Trophoblast cell (in vitro differentiated cells and primary cell): Measurements from ENCODE around the gene TRUB1.

Experiments
- DNase-seq, 2 donors: peaks; one replicate each; pipeline ENCODE4 v3.0.0-alpha.2; 2016
- H2AFZ ChIP-seq: 2 replicates; pipeline ENCODE4 v1.6.1; 2013; ENCODE audit warnings: low read length, moderate library complexity, mild to moderate bottlenecking; ENCODE audit not compliant: insufficient read depth, poor library complexity
- H2AK5ac ChIP-seq: 2 replicates; pipeline ENCODE4 v1.6.1; 2013; ENCODE audit warnings: mild to moderate bottlenecking, low read length
- H2BK120ac ChIP-seq: 2 replicates; pipeline ENCODE4 v1.6.1; 2013; ENCODE audit warnings: low read length, mild to moderate bottlenecking, moderate library complexity; ENCODE audit not compliant: insufficient read depth, poor library complexity
- H2BK12ac ChIP-seq: 2 replicates; pipeline ENCODE4 v1.6.1; 2013; ENCODE audit warnings: mild to moderate bottlenecking, low read length, moderate library complexity
- H2BK5ac ChIP-seq: 2 replicates; pipeline ENCODE4 v1.6.1; 2013; ENCODE audit warnings: low read length, low read depth, moderate library complexity, mild to moderate bottlenecking; ENCODE audit not compliant: poor library complexity
- H3K14ac ChIP-seq: 2 replicates; pipeline ENCODE4 v1.6.1; 2013; ENCODE audit warnings: mild to moderate bottlenecking, low read length
- H3K18ac ChIP-seq: 2 replicates; pipeline ENCODE4 v1.6.1; 2013; ENCODE audit warnings: mild to moderate bottlenecking, low read length
- H3K23ac ChIP-seq: 2 replicates; pipeline ENCODE4 v1.6.1; 2013; ENCODE audit warnings: low read length
- H3K27ac ChIP-seq: 2 replicates; pipeline ENCODE4 v1.5.1; 2013; ENCODE audit warnings: low read depth, mild to moderate bottlenecking, inconsistent platforms, low read length, moderate library complexity
- H3K27me3 ChIP-seq: 2 replicates; pipeline ENCODE4 v1.6.1; 2013; ENCODE audit warnings: inconsistent platforms, mild to moderate bottlenecking, low read length, moderate library complexity; ENCODE audit not compliant: insufficient read depth
- H3K36me3 ChIP-seq, 2 experiments: 1 replicate in 1 of 2; 2 replicates in 1 of 2; pipeline ENCODE4 v1.6.1; 2013; ENCODE audit warnings: low read length in 2 of 2, mild to moderate bottlenecking in 2 of 2, moderate library complexity in 1 of 2; ENCODE audit not compliant: insufficient read depth in 2 of 2, control insufficient read depth in 1 of 2
- H3K4ac ChIP-seq: 2 replicates; pipeline ENCODE4 v1.6.1; 2013; ENCODE audit warnings: low read depth, mild to moderate bottlenecking, low read length, moderate library complexity
- H3K4me1 ChIP-seq, 2 experiments: 1 replicate in 1 of 2; 2 replicates in 1 of 2; pipeline ENCODE4 v1.6.1; 2013; ENCODE audit warnings: low read length in 2 of 2, mild to moderate bottlenecking in 2 of 2, moderate library complexity in 1 of 2; ENCODE audit not compliant: insufficient read depth in 2 of 2, control insufficient read depth in 1 of 2
- H3K4me2 ChIP-seq: 2 replicates; pipeline ENCODE4 v1.6.1; 2013; ENCODE audit warnings: inconsistent platforms, mild to moderate bottlenecking, low read length, moderate library complexity
- H3K4me3 ChIP-seq: 2 replicates; pipeline ENCODE4 v1.5.1; 2013; ENCODE audit warnings: mild to moderate bottlenecking, low read depth, low read length, inconsistent platforms
- H3K79me1 ChIP-seq: one replicate; pipeline ENCODE4 v1.6.1; 2013; ENCODE audit warnings: low read length
- H3K79me2 ChIP-seq: 2 replicates; pipeline ENCODE4 v1.6.1; 2013; ENCODE audit warnings: low read length, mild to moderate bottlenecking; ENCODE audit not compliant: control insufficient read depth, insufficient read depth, poor library complexity
- H3K9ac ChIP-seq: 2 replicates; pipeline ENCODE4 v1.6.1; 2013; ENCODE audit warnings: mild to moderate bottlenecking, low read length
- H3K9me3 ChIP-seq: 2 replicates; pipeline ENCODE4 v1.6.1; 2013; ENCODE audit warnings: low read depth, mild to moderate bottlenecking, control low read depth, inconsistent platforms, low read length; ENCODE audit not compliant: insufficient read depth
- H4K12ac ChIP-seq: 2 replicates; pipeline ENCODE4 v1.6.1; 2013; ENCODE audit warnings: low read depth, mild to moderate bottlenecking, low read length, moderate library complexity
- H4K8ac ChIP-seq: 2 replicates; pipeline ENCODE4 v1.6.1; 2013; ENCODE audit warnings: low read depth, mild to moderate bottlenecking, low read length, moderate library complexity
- H4K91ac ChIP-seq: one replicate; pipeline ENCODE4 v1.6.1; 2013; ENCODE audit warnings: low read depth, mild to moderate bottlenecking, low read length, moderate library complexity
- WGBS: extraction: QIAGEN DNeasy Blood & Tissue Kit; methylation state at CpG from one replicate; pipeline ENCODE4 v1.1.7; 2013; ENCODE audit warnings: missing lambda C conversion rate; ENCODE audit not compliant: insufficient read length, insufficient coverage; ENCODE audit errors: extremely low coverage; 5-methylcytosine and 5-hydroxymethylcytosine counted together

Gene TRUB1

DNA sequence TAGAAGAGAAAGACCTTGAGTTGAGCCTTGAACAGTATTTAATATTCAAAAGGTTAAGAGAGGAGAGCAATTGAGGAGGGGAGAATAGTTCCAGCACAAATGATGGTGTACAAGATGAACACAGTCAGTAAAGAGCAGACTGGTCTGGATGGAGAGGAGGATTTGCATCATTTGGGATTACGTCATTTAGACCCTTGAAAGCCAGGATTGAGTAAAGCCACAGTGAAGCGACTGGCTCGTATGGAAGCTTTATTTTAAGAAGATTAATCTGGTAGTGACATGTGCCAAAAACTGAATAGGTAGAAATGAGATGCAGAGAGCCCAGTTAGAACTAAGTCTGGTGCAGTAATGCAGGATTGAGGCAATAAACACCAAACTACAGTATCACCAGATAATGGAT lies 52.6 kb downstream of the TRUB1 start:
- Histone ChIP-seq H3K4me1 (no peaks in the 10 kb centered on the region), H3K36me3 (no peaks in the 10 kb centered on the region)

DNA sequence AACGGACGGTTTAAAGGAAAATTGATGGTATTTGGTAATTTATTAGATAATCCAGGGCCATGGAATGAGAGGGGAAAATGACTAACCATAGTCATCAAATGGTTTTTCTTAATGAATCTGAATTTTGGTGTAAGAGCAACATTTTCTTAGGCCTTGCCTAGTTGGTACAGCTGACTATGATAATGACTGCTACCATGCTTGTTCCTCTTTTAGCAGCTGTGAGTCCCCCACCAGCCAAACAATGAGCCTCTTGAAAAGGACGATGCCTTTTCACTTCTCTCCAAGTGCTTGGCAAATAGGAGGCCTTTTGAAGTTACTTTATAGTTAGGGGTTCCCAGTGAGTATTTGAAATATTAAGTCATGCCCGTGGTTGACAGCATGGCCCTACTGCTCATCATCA lies 53.0 kb downstream of the TRUB1 start:
- H3K23ac ChIP-seq = no peak overlapping the region
- no peak overlapping the region for H3K18ac ChIP-seq
- no peaks in the 10 kb centered on the region for H3K36me3 ChIP-seq
- H4K12ac ChIP-seq = no peak overlapping the region
- H3K14ac ChIP-seq = no peak overlapping the region
- no peak overlapping the region for H4K8ac ChIP-seq
- no peak overlapping the region for H3K4me3 ChIP-seq
- H3K79me2 ChIP-seq = peaks cover 2% of the 10 kb centered on the region
- no peak overlapping the region for H2BK12ac ChIP-seq
- no peak overlapping the region for H3K4me2 ChIP-seq
- H3K79me1 ChIP-seq = no peaks in the 10 kb centered on the region
- no peak overlapping the region for H2AFZ ChIP-seq
- no peak overlapping the region for H3K27ac ChIP-seq
- H3K9me3 ChIP-seq = no peaks in the 10 kb centered on the region
- no peaks in the 10 kb centered on the region for H3K4me1 ChIP-seq
- no peak overlapping the region for H2BK120ac ChIP-seq
- WGBS = 100% methylated on average over 2 of the region's 4 CpGs
- no peak overlapping the region for H4K91ac ChIP-seq
- H2AK5ac ChIP-seq = no peak overlapping the region
- H3K9ac ChIP-seq = no peak overlapping the region
- H3K27me3 ChIP-seq = no peaks in the 10 kb centered on the region
- H2BK5ac ChIP-seq = no peak overlapping the region
- no peak for DNase-seq
- H3K4ac ChIP-seq = no peak overlapping the region

More for the DNA sequence above, 52.6 kb downstream of the TRUB1 start:
- no peak overlapping the region for H3K9ac ChIP-seq
- H3K4ac ChIP-seq = no peak overlapping the region
- H3K27me3 ChIP-seq = no peaks in the 10 kb centered on the region
- no peak for DNase-seq
- H3K18ac ChIP-seq = no peak overlapping the region
- H3K27ac ChIP-seq = no peak overlapping the region
- H3K23ac ChIP-seq = no peak overlapping the region
- no peak overlapping the region for H3K4me3 ChIP-seq
- no CpG with 5 or more reads among the region's 3 CpGs for WGBS
- H3K9me3 ChIP-seq = no peaks in the 10 kb centered on the region
- H3K4me2 ChIP-seq = no peak overlapping the region
- H2BK120ac ChIP-seq = no peak overlapping the region
- H3K14ac ChIP-seq = no peak overlapping the region
- H3K79me2 ChIP-seq = peaks cover 2% of the 10 kb centered on the region
- no peak overlapping the region for H2BK5ac ChIP-seq
- H3K79me1 ChIP-seq = no peaks in the 10 kb centered on the region
- no peak overlapping the region for H2BK12ac ChIP-seq
- H4K91ac ChIP-seq = no peak overlapping the region
- no peak overlapping the region for H4K12ac ChIP-seq
- H2AK5ac ChIP-seq = no peak overlapping the region
- H4K8ac ChIP-seq = no peak overlapping the region
- H2AFZ ChIP-seq = no peak overlapping the region

DNA sequence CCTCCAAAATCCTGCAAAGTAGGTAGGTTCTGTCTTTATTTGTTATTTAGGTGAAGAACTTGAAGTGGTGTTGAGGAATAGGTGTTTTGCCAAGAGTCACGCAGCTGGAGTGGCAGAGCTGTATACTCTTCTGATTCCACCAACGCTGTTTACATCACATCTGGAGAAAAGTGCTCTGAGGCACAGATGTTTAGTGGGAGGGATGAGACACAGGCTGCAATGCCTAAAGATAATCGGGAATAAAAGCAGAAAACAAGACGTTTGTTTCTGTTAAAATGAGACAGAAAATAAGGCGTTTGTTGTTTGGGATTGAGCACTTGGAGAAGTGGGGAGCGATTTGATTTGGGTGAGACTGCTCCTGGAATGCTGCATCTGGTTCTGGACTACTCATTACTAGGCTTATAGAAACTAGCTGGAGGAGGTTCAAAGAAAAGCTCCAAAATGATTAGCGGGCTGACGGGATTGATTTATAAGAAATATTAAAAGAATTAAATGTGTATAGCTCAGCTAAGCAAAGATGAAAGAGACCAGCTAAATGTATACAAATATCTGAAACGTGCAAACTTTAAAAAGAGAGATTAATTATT lies 54.3 kb downstream of the TRUB1 start:
- 100% methylated on average over 2 of the region's 9 CpGs for WGBS
- H3K79me1 ChIP-seq = no peaks in the 10 kb centered on the region

DNA sequence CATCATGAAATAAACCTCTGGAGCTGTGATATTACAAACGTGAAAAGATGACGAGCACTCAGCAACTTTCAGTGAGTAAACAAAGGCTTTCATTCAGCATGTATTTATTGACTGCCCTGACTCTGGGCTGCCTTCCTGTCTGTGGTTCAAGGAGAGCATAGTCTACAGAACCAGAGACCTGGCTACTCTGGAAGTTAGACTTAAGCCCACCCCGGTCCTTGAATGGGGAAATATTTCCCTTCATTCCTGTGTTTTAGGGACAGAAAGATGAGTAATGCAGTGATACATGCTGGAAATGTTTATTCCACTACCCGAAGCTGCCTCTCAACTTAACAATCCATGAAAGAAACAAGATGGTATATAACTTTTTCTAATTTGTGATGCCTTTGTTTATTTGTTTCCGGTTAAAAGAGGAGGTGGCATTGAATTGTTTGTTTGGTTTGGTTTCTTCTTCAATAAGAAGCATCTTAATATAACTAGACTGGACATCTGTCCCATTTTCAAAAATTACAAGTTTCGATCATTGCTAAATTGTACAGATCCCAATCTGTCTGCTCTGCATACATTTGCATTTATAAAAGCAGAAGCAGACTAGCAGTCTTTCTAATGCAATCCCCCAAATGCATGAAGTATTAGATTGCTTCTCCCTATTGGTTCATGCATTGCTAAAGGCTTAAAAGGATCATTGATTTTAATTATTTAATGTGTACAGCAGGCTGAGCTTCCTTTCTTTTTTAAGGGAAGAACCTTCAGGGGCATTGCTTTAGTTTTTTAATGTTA lies 57.7 kb downstream of the TRUB1 start:
- Histone ChIP-seq H4K91ac (no peak overlapping the region), H2AK5ac (no peak overlapping the region), H2AFZ (no peak overlapping the region), H2BK12ac (no peak overlapping the region), H3K4ac (no peak overlapping the region), H3K9ac (no peak overlapping the region), H4K12ac (no peak overlapping the region), H3K79me2 (no peaks in the 10 kb centered on the region), H3K27ac (no peak overlapping the region), H3K23ac (no peak overlapping the region), H3K79me1 (no peaks in the 10 kb centered on the region), H2BK5ac (no peak overlapping the region), H3K14ac (no peak overlapping the region), H3K36me3 (no peaks in the 10 kb centered on the region), H3K4me1 (no peaks in the 10 kb centered on the region), H3K4me2 (no peak overlapping the region), H3K9me3 (no peaks in the 10 kb centered on the region), H3K4me3 (no peak overlapping the region), H3K27me3 (no peaks in the 10 kb centered on the region), H3K18ac (no peak overlapping the region), H4K8ac (no peak overlapping the region), H2BK120ac (no peak overlapping the region)
- no peak for DNase-seq
- WGBS = no CpG with 5 or more reads among the region's 6 CpGs

More for the DNA sequence above, 54.3 kb downstream of the TRUB1 start:
- Histone ChIP-seq H3K27me3 (no peaks in the 10 kb centered on the region), H3K4me3 (no peak overlapping the region), H3K4me2 (no peak overlapping the region), H3K9me3 (no peaks in the 10 kb centered on the region), H3K4ac (no peak overlapping the region), H2AK5ac (no peak overlapping the region), H3K9ac (no peak overlapping the region), H4K8ac (no peak overlapping the region), H3K79me2 (peaks cover 2% of the 10 kb centered on the region), H3K27ac (no peak overlapping the region), H2BK120ac (no peak overlapping the region), H3K18ac (no peak overlapping the region), H2AFZ (no peak overlapping the region), H3K23ac (no peak overlapping the region), H3K36me3 (no peaks in the 10 kb centered on the region), H2BK5ac (no peak overlapping the region), H3K14ac (no peak overlapping the region), H2BK12ac (no peak overlapping the region), H4K12ac (no peak overlapping the region), H3K4me1 (no peaks in the 10 kb centered on the region), H4K91ac (no peak overlapping the region)
- no peak for DNase-seq
